A673 (cell line): ENCODE data around the gene CRLF3.

ENCODE experiments used
- EZH2 ChIP-seq: fragments of 200-600 bp; sonication (generic); IDR thresholded peaks from 2 replicates; pipeline ENCODE4 v1.6.1; 2017; ENCODE audit warnings: borderline replicate concordance, low read depth, mild to moderate bottlenecking, mixed read lengths, antibody characterized with exemption, low read length; ENCODE audit not compliant: poor library complexity, severe bottlenecking
- TF ChIP-seq, protein P1 (sequence below): fragments of 300-800, 200-600 bp; sonication (generic); conservative IDR thresholded peaks from 2 replicates; pipeline ENCODE4 v1.5.1; 2017; ENCODE audit warnings: low read depth, mild to moderate bottlenecking, antibody characterized with exemption, low read length, moderate library complexity, mixed read lengths

DNA sequence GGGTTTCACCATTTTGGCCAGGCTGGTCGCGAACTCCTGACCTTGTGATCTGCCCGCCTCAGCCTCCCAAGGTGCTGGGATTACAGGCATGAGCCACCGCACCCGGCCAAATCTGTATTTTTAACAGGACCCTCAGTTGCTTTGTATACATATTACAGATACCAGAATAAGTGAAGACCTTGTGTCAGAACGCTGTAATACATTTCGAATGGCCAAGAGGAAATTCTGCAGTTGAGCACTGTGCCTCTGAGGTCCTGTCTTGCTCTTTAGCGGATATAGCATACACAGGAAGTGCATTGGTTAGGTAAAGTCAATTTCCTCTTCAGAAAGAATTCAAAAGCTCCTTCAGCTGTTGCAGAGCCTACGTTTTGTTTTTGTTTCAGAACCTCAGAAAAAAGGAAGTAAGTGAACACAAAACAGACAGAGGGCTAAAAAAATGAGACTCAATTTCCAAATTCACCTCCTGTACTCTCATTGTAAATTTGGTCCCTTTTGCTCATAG lies 15.7 kb downstream of the CRLF3 start:
- TF ChIP-seq, protein P1, sequence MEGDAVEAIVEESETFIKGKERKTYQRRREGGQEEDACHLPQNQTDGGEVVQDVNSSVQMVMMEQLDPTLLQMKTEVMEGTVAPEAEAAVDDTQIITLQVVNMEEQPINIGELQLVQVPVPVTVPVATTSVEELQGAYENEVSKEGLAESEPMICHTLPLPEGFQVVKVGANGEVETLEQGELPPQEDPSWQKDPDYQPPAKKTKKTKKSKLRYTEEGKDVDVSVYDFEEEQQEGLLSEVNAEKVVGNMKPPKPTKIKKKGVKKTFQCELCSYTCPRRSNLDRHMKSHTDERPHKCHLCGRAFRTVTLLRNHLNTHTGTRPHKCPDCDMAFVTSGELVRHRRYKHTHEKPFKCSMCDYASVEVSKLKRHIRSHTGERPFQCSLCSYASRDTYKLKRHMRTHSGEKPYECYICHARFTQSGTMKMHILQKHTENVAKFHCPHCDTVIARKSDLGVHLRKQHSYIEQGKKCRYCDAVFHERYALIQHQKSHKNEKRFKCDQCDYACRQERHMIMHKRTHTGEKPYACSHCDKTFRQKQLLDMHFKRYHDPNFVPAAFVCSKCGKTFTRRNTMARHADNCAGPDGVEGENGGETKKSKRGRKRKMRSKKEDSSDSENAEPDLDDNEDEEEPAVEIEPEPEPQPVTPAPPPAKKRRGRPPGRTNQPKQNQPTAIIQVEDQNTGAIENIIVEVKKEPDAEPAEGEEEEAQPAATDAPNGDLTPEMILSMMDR, result no peak
- no peak for TF ChIP-seq EZH2
